Activated CD8-positive, alpha-beta memory T cell treated with anti-CD3 and anti-CD28 coated beads for 48 hours (primary cell): Measurements from ENCODE around the gene GGT1.
"Not testable (repeated sequence)": the region's sequence is repeated elsewhere in the genome, so short reads cannot be mapped to it uniquely, and the experiment has no call there.

ENCODE experiments used
- DNase-seq, 3 experiments: peaks; one replicate each; pipeline ENCODE4 v3.0.0-alpha.2; 2020; ENCODE audit warnings: low read depth in 2 of 3, low spot score in 2 of 3

The GGT1 gene

DNA sequence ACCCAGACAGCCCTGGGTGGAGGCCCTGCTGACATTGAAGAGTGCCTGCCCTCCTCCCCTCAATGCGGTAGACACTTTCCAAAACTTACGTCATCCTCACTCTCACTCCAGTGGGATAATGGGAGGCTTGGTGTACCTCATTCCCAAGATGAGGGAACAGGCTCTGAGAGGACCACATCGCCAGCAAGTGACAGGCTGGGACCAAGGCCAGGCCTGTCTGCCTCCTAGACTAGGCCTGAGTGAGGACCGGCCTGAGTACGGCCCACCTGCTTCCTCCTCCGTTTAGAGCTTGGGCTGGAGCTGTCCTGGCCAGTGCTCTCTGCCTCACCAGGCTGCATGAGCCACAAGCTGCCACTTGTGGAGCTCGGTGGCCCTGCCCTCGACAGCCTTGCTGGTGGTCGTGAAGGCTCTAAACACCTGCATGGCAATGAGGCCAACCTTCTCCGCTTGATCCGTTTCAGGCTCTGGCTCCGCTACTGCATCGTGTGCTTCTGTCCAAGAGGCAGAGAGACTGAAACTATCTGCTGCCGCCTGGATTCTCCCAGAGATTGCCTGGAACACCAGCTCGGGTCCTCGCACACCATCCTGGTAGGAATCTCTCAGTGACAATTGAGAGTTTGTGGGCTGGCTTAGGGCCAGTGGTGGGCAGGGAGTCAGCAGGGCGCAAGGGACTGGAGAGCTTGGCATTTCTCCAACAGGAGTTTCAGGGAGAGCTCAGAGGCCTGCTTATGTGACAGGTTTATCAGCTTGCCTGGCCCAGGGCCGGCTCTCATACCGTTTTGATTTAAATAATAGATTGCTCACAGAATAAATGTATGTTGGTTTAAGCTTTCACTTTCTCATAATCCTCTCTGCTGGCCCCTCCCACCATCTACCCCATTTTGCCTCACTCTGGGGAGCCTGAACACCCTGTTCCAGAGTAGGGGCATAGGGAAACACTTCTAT lies 19.5 kb upstream of the GGT1 start:
- no peak for DNase-seq

DNA sequence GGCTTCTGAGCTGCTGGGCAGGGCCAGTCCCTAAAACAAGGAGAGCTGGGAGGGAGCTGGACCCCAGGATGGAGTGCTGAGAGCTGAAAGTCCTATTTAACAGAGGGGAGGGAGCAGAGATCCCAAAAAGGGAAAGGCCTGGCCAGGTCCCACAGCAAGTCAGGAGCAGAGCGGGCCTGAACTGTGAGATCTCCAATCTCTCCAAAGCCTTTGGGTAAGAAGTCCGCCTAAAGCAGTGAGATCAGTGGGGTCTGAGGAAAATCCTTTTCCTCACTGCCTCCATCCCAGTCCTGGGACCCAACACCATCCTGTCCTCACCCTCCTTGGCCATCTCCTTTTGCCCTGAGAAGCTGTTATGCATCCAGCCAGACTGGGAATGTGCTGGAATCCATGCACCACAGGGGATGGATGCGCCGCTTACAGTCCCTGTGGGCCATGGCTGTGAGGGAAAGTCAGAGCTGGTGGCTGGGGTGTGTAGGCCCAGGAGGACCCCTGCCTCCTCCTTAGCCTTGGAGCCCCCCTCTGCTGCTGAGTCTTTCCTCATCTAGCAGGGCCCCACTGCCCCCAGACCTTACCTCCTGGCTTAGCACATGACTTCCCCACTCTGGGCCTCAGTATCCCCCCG lies 18.7 kb upstream of the GGT1 start:
- no peak for DNase-seq

DNA sequence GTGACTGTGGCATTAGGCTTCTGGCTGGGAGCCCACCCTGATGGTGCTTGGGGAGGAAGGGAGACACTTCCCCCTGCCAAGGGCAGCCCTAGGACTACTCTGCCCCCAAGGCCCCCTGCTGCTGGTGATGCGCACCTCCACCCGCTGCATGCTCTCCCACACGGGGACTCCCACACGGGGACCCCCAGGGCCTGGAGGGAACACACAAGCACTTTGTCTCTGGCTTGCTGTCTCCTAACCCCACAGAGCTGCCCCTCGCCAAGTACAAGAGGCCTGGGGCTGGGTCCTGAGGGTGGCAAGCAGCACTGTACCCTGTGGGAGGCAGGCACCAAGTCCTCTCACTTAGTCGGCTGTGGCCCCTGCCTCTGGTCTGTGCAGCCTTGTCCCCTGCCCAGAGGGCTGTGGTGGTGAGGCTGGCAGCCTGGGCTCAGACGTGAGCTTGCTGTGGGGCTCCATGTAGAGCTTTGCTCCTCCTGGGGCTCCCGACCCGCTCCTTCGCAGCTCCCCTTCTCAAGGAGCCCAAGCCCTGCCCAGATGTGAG lies 18.1 kb upstream of the GGT1 start:
- DNase-seq: no peak

DNA sequence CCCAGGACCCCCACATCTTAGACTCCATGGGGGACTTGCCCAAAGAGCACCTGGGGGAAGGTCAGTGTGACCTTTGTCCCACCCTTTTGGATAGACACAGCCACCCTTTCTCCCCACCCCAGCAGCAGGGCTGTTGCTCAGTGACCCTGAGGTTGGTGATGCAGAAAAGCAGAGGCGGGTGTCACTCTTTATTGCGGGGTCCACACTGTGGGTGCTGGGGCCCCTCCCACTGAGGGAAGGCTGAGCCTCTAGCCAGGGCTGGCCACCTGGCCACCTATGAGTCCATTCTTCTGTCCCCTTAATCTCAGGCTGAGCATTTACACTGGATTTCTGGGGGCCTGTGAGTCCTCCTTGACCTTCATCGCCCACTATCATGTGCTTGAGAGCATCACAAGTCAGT lies 17.5 kb upstream of the GGT1 start:
- DNase-seq: no peak

DNA sequence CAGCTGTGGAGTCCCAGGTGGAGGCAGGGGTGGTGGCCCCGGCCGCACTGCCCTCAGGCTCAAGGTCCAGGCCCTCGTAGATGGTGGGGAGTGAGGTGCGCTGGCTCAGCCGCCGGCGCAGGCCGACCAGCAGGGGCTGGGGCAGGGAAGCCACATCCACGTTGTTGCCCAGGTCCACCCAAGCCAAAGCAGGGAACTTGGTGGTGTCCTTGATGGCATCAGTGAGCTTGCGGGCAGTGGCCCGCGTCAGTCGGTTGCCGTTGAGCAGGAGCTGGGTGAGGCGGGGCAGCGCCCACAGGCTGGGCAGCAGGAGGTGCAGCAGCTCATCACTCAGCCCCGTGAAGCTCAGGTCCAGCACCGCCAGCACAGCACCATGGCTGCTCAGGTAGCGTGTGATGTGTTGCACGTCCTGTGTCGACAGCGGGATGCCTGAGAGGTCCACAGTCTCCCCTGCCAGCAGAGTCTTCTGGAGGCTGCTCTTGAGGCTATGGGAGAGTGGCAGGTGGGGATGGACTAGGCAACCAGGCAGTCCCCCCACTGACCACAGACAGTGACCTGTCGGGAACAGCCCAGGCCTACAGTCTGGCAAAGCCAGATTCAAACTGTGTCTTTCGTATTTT lies 17.0 kb upstream of the GGT1 start:
- DNase-seq: no peak

DNA sequence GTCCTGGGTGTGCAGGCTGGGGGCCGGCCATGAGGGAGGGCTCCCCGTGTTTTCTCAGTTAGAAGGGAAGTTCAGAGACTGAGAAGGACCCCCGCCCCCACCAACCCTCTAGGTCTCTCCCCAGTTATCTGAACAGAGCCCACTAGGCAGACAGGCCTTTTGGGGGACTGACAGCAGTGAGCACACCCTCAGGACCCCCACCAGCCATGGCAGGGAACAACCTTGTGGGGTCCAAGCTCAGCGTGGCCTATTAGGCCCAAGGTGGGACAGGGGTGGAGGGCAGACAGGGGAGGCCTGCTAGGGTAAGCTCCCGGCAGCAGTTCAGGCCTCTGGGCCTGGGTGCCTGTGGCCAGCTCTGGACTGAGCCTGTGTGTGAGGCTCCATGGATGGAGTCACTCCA lies 15.7 kb upstream of the GGT1 start:
- DNase-seq: no peak

DNA sequence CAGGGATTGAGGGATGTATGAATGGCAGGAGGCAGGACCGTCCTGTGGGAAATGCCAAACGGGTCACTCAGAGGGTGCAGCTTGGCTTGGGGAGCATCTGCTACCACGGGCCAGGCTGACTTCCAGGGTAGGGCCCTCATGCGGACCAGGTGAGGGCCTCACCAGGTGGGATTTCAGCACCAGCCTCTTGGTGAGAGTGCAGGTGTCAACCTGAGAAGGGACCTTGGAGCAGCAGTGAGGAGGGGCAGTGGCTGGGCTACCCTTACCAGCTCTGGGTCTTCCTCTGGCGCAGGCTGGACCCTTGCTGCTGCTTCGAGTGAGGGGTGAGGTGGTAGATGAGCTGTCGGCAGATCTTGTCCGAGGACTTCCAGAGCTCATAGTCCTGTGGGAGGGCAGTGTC lies 15.0 kb upstream of the GGT1 start:
- DNase-seq: no peak

DNA sequence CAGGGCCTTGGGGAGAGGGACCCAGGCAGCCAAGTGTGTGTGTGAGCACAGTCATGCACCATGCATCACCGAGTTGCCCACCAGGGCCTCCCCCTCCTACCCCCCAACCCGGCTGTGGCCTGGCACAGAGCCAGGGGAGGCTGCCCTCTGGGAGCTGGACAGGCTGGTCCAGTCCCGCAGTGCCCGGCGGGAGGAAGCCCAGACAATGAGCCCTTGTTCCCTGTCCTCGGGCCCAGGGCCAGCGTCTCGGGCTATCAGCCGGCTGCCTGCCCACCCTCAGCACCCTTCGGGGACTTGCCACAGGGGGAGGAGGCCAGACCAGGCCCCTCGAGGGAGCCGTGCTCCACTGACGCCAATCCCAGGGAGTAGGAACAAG lies 14.6 kb upstream of the GGT1 start:
- DNase-seq: no peak

DNA sequence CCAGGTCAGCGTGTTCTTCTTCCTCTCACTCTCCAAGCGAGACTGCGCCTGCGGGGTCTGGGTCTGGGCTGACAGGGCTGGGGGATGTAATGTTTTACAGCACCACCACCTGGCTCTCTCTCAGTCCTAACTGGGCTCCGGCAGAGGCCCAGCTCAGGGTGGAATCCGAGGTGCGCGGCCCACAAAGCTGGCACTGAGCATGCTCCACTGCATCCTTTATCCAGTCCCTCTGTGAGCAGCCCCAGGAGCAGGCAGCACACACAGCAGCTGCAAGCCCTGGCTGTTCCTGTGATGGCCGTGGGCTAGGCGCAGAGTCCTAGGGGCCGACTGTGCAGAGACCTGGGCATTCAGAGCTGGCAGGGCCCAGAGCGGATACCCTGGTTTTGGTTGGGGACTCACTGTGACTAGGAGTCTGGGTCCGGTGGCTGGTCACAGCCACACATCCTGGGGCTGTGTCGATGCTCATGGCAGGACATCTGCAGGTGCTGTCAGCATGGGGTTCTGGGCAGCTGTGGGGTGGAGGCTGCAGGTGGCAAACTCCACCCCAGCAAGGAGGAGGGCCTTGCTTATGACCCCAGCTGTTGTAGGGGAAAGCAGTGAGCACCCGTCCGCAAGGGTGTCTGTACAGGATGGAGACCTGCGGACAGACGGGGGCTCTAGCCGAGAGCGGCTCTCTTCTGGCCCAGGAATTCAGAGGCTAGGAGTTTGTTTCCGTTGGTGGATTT lies 14.1 kb upstream of the GGT1 start:
- no peak for DNase-seq

DNA sequence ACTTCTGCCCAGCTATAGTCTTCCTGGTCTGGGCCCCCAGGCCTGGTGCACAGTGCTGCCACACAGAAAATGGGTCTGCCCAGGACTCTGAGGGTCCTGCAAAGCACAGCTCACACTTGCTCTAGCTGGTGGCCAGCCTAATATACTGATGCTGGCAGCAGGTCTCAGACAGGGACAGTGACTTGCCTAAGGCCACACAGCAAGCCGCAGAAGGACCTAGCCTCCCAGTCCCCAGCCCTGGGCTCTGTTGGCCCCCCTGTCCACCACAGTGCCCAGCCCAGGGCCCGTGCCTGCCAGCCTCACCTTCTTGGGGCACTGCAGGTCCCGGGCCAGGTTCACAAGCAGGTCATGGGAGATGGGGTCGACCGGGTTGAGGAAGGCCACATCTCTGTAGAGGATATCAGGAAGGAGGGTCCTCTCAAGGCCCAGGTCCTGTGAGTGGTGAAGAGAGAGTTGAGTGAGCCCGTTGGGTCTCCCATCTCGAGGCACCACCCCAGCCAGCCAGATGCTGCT lies 13.4 kb upstream of the GGT1 start:
- no peak for DNase-seq

DNA sequence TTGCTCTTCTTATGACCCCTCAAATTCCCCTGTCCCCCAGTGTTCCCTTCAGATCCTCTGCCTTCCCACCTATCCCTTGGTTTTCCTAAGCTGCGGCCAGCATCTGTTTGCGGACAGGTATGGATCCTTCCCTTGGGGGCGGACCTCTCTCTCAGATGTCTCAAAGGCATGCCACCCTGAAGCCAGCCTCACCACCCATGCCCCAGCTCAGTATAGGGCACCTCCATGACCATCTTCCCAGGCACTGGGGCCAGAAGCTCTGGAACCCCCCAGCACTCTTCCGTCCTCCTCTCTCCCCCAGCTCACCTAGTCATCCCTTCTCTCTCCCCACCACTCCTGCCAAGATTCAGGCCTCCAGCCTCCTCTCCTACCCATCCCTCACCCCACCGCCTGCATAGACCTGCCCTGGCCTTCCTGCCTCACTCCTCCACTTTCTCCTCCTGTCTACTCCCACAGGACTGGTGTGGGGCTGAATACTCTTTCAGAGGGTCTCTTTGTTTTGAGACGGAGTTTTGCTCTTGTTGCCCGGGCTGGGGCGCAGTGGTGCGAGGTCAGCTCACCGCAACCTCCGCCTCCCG lies 12.3 kb upstream of the GGT1 start:
- no peak for DNase-seq

DNA sequence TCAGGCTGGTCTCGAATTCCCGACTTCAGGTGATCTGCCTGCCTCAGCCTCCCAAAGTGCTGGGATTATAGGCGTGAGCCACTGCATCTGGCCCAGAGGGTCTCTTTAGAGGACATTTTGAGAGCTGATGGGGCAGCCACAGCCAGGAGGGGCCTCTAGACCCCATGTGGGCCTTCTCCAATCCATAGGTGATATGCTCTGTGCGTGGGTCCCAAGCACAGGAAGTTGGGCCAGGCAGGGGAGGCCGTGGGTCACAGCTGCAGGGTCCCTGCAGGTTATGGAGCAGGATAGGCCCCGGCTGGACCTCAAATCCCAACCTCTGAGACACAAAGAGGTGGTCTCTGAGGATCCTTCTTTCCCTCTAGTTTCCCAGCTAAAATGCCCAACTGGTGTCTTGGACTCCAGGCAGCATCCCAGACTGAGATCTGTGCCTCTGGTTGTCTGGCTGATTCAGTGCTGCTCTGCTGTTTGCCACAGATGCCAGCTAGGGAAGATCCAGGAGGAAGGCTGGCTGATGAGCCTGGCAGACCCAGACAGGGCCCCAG lies 11.6 kb upstream of the GGT1 start:
- no peak for DNase-seq

DNA sequence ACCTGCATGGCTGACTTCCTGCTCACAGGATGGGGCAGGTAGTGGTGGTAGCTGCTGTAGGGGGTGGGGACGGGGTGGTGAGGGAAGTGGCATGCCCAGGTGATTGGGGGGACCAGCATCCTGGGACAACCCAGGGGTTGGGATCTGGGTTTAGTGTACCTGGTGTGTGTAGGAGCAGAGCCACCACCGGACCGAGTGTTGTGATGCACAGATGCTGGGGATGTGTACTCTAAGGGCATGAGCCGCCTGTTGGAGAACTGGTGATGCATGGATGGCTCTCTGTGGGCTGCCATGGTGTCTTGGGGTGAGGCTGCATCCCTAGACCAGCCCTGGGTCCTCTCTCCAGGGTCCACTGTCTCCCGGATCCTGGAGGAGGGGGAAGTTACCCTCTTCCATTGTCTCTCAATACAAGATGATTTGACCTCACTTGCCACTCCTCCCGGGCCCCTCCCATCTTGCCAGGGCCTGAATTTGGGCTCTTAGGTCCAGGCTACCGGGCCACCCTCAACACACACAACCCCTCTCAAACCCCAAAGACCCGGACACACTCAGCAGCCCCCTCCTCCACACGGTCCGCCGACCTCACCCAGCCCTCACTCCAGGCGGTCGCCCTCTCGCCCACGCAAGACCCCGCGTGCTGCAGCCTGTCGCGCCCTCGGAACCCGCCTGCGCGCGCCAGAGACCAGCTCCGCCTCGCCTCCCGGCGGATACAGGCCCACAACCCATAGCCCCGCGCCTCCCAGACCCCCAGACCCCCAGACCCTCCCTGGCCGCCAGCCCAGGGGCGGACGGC lies 10.7 kb upstream of the GGT1 start:
- DNase-seq: no peak

DNA sequence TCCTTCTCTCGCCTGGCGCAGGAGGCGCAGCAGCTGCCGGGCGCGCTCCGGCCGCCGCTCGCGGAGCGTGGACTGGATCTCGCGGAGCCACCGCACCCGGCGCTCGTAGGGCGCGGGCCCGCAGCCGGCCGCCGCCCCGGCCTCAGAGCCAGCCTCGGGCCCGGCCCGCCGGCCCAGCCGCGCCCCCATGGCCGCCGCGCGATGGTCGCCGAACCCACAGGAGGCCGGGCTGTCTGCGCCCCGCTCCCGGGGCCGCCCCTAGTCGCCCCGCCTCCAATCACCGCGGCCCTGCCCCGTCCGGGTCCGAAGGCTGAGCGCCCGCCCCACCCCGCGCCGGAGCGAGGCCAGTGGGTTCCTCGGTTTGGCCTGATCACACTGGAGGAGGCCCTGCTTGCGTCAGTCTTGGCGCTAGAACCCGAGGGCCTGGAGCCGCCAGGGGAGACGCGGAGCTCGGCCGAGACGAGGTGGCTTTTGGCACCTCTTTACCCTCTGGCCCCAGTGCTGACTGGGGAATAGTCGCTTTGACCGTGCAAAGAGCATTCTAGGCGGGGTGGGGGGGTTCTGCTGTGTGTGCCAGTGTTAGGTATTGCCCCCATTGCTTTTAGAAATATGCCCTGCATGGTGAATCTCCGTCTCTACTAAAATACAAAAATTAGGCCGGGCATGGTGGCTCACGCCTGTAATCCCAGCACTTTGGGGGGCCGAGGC lies 10.0 kb upstream of the GGT1 start, which contains the start of gene LRRC75B:
Gene LRRC75B, minus strand, starts transcription at position 223 of the 708 bp plus-strand sequence. Its CDS starts 34 bp downstream, at position 189.
- peak in 1 of 3 experiments; percentile 30 for DNase-seq

DNA sequence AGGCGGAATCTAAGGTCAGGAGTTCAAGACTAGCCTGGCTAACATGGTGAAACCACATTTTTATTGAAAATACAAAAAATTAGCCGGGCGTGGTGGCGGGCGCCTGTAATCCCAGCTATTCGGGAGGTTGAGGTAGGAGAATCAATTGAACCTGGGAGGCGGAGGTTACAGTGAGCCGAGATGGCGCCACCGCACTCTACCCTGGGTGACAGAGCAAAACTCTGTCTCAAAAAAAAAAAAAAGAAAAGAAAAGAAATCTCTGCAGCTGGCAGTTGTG lies 9.5 kb upstream of the GGT1 start:
- DNase-seq: not testable (repeated sequence)

DNA sequence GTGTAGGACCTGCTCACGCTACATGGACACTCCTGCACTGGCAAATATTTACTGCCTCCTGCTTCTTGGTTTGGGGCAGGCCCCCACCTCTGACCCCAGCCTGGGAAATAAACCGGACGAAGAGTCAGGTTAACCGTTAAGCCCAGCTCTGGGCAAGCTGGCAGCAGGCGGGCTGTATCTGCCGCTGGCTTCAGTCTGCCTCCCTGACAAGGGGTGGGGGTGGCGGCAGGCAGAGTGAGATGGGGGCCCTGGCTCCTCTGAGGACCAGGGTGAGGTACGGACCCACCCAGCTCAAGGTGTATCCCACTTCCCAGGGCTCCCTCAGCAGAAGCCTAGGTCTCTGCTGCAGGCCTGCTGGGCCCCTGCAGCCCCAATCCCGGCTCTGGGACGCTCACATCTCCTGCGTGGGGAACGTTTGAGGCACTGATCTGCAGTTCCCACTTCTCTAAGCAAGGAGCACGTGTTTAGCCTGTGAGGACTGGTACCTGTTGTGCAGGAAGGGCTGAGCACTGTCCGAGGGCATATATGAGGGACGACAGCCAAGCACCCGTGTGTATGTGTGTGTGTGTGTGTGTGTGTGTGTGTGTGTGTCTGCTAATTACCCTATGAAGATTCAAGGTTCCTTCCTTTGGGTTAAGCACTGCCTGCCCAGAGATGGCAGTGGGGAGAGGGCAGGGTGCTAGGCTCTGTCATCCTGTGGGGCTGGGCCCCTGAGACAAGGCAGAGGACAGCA lies 9.0 kb upstream of the GGT1 start:
- DNase-seq: no peak

DNA sequence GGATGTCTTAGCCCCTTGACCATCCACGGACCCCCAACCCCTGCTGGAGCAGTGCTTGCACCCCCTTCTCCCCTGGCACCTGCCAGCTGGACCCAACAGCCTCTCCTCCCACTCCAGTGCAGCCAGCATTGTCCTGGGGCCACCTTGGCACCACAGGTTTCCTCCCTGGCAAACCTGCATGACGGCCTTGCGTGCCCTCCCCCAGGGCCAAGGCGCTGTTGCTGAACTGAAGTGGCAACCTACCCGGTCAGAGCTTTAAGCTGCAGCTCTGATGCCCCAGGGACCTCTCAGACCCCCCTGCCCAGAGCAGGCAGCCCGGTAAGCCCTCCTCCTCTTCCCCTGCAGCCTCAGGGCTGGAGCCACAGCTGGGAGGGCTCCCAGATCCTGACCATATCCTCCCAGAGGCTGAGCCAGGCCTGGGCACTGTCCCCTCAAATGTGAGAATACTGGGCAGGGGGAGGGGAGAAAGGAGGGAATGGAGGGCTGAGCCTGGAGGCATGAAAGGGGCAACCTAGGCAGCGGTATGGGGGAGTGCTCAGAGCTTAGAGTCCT lies 8.3 kb upstream of the GGT1 start:
- no peak for DNase-seq

DNA sequence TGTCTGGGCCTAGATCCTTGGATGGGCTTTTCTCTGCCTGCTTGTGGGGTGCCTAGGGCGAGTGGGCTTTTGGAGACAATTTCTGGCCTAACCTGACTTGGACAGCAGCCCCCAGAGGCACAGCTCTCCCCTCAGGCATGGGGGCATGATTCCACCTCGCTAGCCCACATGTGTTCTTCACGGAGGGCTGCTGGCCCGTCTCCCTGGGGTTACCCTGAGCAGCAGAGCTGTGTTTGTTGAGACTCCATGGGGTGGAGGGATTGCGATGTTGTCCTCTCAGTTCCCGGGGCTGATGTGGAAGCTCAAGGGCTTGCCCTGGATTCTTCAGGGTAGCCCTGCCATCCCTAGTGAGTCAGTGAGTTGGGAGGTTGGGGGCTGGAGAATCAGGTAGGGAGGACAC lies 7.8 kb upstream of the GGT1 start:
- DNase-seq: no peak
